ENCODE data around the gene COA3. TPM values are rescaled to one million over a fixed set of nuclear protein-coding genes. Genes with fewer than 3 reads are reported as not detected.

The COA3 gene
- total RNA-seq, 4 donors from 2014 or later = 39.9 to 82.7 (median 71.2) TPM

DNA sequence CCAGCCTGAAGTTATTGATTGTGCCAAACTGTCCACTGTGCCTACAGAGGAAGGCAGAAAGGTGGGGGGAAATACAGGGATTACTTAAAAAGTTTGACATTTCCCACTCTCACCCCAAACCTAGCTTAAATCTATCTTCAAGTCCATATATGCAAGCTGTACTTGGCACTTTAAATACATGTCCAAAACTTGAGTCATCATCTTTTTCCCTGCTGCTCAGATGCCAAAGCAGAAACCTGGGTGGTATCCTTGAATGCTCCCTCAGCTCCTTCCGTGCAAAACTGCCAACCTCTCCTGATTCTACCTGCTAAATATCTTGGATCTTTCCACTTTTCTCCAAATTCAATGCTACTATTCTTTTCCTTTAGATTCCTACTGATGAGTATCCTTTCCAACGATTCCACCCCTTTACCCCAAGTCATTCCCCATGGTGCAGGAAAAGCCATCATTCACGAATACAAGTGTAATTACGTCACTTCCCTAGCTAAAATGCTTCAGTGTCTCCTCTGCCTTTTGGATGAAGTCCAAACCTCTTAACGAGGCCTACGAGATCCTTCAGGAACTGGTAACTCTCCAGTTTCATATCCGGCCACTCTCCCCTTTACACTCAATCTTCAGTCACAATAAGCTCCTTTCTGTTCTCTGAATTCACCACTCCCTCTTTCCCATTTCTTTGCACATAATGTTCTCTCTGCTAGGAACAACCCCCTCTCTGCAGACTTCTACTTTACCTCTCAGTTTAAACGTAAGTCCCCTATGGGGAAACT is 16.3 kb upstream of the COA3 start:
- no peak for TF ChIP-seq CTCF (IDR thresholded peaks at IDR 0.05)
- DNase-seq (ENCODE audit: low spot score) (no peak), ATAC-seq (ENCODE audit: low FRiP score) (peak; percentile 70)

- ATAC-seq (ENCODE audit: low FRiP score) (peak; percentile 97), DNase-seq (ENCODE audit: low spot score) (no peak)
- no peak for TF ChIP-seq CTCF (IDR thresholded peaks at IDR 0.05)
Measured at GRCh38 chr17:42809250-42809649, 10.7 kb upstream of the COA3 start.

GRCh38 chr17:42806249-42806648 is 7.7 kb upstream of the COA3 start:
- TF ChIP-seq CTCF (IDR thresholded peaks at IDR 0.05) = no peak
- DNase-seq (ENCODE audit: low spot score) (no peak), ATAC-seq (ENCODE audit: low FRiP score) (no peak)

DNA sequence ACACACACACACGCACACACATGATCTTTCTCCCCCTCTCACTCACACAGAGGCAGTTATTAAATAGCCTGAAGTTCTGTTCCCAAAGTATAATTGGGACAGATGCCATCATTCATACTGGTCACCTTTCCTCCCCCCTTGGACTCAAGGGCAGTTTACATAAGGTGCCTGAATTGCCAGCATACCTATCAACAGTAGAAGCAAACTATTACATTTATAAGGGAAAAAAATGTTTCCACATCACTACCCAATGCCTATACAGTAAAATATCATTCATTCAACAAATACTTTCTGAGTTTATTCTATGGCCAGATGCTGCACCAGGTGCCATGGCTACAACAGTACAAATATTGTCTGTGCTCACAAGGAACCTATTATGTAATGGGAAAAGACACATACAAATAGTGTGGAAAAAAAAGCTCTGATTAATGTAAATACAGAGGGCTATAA is 6.4 kb upstream of the COA3 start:
- DNase-seq (ENCODE audit: low spot score) = no peak
- ATAC-seq (ENCODE audit: low FRiP score) = no peak
- TF ChIP-seq CTCF (IDR thresholded peaks at IDR 0.05) = no peak

DNA sequence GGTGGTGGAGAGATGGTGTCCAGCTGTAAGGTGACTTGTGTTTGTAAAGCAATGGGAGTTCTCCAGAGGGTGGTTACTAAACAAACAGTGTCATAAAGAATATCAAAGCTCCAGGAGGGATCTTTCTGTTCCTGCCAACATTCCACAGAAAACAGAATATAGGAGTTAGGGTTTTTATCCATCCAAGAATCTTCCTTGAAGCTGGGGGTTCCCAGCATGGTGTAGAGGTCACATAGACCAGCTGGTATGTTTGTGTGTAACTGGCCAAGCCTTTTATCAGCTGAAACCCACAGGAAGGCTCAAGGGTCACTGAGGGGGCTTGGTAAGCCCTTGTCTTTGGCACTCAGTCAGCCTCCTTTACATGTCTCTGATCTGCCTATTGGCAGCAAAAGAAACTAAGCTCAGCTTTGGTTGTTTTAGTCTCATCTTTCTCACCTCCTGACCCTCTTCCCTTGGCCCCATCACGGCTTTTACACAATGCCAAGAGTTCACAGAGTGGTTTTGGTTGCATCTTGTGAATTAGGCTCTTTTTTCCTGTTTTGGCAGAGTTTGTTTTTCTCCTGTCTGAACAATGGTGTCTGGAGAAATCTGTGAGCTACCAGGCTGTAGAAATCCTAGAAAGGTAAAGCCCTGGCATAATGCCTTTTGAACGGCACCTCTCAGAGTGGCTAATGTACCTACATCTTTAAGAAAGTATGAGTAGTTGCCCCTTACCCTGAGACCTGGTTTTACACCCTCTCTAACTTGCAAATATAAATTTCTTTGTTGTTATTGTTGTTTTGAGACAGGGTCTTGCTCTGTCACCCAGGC is 4.8 kb upstream of the COA3 start:
- ATAC-seq (ENCODE audit: low FRiP score) (no peak), DNase-seq (ENCODE audit: low spot score) (no peak)
- no peak for TF ChIP-seq CTCF (IDR thresholded peaks at IDR 0.05)

DNA sequence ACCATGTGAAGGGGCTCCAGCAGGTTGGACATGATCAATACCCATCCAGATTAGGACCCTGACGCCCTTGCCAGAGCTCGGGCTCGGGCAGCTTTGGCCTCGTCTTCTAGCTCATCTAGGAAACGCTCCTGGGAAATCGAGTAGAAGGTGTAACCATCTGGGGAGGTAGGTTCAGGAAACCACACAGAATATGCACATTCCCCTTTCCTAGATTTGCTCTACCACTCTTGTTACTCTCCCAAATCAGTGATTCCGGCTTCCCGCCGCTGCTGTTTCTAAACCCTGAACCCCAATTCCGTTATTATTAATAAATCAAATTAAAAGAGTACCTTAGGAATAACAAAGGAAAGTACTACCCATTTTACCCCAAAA is 507 bp downstream of the COA3 start:
- ATAC-seq (ENCODE audit: low FRiP score) (no peak), DNase-seq (ENCODE audit: low spot score) (no peak)

More for the DNA sequence above, 507 bp downstream of the COA3 start:
- no peak for TF ChIP-seq CTCF (IDR thresholded peaks at IDR 0.05)
